Activated CD8-positive, alpha-beta memory T cell treated with anti-CD3 and anti-CD28 coated beads for 1 hour (primary cell): ENCODE data around the gene NDUFAB1.
"Not testable (repeated sequence)": the region's sequence is repeated elsewhere in the genome, so short reads cannot be mapped to it uniquely, and the experiment has no call there.

ENCODE experiments used
- DNase-seq, 2 donors: peaks; one replicate each; pipeline ENCODE4 v3.0.0-alpha.2; 2020; ENCODE audit warnings: low read depth in 1 of 2; ENCODE audit errors: extremely low read depth in 1 of 2

NDUFAB1 gene

DNA sequence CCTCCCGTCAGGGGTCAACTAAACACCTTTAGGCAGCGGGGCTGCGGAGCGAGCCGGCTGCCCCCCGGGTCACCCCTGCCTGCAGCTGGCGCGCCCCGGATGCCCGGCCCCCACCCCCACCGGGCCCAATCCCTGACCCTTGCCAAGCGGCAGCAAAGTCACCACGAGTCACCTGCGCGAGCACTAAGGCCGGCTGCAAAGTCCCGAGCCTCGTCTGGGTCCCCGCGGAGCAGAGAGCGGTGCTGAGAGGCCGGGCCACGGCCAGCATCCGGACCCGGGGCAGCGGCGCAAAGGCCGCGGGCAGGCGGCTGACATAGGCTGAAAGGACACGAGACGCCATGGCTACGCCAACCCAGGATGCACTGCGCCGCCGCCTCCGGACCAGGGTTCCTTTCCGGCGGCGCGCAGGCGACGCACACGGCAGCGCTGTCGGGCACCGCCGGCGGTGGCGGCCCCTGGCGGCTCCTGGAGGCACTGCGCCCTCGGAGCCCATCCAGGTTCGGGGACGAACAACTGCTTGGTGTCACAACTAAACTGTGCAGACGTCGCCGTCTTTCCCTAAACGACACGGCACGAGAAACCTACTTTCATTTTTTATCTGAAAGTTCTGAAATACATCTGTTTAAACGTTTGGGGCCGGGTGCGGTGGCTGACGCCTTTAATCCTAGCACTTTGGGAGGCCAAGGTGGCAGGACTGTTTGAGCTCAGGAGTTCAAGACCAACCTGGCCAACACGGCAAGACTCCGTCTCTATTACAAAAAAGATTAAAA is at the start of gene NDUFAB1:
NDUFAB1 (minus strand) TSS at position 366 of the 770 bp plus-strand sequence; CDS start at position 340, 26 bp downstream.
- DNase-seq: peak; percentile 58 to 88

DNA sequence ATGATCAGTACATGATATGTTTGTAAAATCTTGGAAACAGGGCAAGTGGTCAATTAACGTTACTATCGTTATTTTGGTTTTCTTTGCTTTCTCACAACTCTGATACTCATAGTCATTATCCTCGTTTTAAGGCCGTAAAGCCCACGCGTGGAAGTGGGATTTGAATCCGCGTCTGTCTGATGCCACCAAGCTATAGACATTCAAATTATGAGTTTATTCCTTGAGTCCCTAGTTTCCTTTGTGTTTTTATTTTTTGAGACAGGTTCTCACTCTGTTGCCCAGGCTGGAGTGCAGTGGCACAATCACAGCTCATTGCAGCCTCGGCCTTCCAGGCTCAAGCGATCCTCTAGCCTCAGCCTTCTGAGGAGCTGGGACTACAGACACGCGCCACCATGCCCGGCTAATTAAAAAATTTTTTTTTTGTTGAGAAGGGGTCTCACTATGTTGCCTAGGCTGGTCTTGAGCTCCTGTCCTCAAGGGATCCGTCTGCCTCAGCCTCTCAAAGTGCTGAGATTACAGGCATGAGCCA is 46.2 kb upstream of the NDUFAB1 start:
- no peak for DNase-seq

DNA sequence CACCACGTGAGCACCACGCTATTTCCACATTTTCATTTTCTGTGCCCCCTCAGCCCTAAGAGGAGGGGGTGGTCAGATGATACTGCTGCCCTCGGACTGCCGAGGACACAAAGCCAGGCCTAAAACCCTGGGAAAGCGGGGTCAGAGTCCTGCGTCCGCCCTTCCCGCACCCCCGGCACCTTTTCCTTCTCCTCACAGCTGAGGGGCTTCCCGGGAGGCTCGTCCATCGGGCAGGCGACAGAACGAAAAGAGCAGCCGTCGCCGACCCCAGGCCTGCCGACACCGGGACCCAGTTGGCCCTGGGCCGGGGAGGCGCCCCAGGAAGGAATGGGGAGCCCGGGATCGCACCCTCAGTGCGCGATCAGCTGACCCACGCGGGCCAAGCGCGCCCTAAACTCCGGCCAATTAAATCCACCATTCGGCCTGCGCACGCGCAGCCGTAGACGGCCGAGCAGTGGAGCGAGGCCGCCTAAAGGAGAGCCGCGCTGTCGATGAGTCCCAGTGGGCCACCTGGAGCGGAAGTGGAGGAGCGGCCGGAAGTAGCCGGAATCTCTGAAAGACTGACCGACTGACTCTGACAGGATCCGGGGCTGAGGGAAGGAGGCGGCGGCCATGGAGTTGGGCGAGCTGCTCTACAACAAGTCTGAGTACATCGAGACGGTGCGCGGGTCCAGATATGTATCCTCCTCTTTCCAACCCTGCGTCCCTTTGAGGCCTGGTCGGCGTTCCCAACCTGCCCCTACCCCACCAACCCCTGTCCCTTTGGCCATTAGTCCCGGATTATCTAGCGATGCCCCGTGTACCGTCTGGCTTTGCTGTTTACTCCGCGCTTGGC is 45.0 kb upstream of the NDUFAB1 start, which contains the start of the genes DCTN5 and PALB2:
DCTN5 (plus strand) TSS at position 536 of the 835 bp plus-strand sequence; CDS start at position 613, 77 bp downstream.
PALB2 (minus strand) TSS at position 380 of the 835 bp plus-strand sequence; CDS start at position 227, 153 bp downstream.
- peak; percentile 63 to 72 for DNase-seq

DNA sequence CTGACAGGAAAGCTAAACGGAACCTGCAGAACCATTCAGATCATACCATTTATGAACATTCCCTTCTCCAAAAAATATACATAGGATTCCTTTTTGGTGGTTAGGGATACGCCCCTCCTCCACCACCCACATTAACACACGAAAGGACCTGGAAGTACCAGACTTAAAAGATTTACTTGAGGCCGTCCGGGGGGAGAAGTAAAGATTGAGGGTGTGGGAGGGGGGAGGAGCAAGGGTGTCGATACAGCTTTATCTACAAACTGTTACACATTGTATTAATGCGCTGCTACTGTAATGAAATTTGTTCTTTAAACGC is 44.5 kb upstream of the NDUFAB1 start:
- no peak for DNase-seq

DNA sequence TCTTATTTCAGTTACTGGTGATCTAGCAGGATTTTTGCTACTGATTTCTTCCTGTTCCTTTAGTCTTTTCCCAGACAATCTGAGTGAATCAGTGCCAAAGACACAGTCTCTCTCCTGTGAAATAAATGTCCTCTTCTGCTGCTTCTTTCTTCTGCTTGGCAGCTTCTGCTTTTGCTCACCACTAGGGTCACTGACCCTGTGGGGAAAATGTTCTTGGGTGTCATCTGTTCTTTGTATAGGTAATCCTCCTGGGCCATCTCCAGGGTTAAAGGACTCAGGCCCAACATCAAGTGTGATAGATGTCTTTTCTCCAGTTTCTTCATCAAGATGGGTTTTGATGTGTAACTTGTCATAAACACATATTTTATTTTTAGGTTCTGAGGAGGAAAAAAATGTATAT is 39.8 kb upstream of the NDUFAB1 start:
- DNase-seq: no peak

DNA sequence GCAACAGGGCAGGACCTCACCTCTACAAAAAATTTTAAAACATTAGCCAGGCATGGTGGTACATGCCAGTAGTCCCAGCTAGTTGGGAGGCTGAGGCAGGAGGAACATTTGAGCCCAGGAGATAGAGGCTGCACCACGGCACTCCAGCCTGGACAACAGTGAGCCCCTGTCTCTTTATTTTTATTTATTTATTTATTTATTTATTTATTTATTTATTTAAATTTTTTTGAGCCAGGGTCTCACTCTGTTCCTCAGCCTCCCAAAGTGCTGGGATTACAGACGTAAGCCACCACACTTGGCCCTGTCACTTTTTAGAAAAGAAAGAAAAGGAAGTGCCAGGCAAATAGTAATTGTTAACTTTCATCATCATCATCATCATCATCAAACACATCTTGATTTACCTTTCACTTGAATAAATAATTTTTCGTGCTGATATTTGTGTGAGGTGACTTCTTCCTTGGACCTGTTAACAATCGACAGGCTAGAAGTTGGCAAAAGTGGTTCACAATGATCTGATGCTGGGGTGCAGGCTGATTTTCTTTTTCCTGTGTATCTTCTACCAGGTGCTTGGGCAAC is 38.4 kb upstream of the NDUFAB1 start:
- DNase-seq: no peak

DNA sequence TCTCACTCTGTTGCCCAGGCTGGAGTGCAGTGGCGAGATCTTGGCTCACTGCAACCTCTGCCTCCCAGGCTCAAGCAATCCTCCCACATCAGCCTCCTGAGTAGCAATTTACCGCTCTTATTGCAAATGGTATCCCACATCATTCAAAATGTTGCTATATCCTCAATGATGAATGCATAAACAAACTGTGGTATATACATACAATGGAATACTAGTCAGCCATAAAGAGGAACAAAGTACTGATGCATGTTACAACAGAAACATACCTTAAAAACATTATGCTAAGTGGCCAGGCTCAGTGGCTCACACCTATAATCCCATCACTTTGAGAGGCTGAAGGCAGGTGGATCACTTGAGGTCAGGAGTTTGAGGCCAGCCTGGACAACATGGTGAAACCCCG is 35.8 kb upstream of the NDUFAB1 start:
- not testable (repeated sequence) for DNase-seq

DNA sequence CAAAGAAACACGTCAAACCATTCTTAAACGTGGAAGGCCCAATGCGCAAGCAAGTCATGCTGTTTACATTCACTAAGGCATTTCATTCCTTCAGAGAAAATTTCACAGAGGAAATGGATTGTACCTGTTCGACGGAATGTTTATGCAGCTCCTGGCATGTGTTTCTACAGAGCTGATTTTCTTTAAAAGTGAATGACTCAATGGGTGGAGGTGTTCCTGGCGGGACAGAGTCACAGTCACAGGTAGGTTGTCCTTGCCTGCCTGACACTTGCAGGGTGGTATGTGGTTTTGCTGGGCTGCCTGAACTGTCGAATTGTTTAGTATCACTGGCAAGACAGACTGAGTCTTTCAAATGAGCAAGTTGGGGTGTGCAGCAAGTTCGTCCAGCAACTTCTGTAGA is 33.4 kb upstream of the NDUFAB1 start:
- DNase-seq: no peak

DNA sequence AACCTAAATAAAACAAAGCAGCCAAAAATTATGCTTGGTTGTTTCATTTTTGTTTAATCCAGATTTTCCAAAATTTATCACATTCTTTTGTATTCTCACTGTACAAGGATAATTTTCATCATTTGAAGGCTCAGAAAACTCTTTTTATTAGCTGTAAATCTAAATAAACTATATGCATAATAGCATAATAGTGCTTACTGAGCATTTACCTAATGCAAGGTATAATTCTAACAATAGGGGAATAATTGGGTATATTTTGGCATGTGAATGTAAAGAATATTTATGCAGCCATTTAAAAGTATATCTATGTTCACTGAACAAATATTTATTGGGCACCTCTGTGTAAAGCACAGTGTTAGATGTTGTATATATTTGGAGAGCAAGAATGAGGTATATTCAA is 28.0 kb upstream of the NDUFAB1 start:
- DNase-seq: no peak

DNA sequence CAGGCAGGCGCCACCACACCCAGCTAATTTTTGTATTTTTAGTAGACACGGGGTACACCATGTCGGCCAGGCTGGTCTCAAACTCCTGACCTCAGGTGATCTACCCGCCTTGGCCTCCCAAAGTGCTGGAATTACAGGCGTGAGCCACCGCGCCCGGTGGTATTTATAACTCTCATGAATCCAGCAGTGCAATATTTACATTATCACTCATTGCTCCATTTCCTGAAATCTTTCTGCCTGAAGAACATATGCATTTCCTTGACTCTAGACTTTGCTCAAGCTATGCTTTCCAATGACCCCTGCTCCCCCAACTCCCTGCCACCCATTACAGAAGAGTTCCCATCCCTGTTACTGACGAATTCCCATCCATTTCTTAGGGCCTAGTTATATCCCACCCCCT is 19.7 kb upstream of the NDUFAB1 start:
- DNase-seq: no peak

DNA sequence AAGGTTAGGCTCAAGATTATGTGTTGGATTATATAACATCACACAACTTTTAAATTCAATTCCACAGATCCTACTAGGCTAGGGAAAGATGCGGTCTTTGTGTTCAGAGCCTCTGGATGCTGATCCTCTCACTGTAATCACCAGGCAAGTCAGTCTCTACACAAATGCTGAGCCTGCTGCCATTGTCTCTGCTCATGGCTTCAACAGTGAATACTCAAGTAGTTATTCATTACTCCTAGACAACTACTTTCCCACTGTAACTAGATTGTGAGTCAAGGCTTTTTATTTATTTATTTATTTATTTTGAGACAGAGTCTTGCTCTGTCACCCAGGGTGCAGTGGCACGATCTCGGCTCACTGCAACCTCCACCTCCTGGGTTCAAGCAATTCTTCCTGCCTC is 15.8 kb upstream of the NDUFAB1 start:
- DNase-seq: no peak

DNA sequence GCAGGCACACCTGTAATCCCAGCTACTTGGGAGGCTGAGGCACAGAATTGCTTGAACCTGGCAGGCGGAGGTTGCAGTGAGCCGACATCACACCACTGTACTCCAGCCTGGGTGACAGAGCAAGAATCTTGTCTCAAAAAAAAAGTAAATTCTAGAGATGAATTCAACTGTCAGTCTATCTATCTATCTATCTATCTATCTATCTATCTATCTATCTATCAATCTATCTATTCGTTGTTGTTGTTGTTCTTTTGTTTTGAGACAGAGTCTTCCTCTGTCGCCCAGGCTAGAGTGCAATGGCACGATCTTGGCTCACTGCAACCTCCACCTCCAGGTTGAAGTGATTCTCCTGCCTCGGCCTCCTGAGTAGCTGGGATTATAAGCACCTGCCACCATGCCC is 14.8 kb upstream of the NDUFAB1 start:
- not testable (repeated sequence) for DNase-seq

DNA sequence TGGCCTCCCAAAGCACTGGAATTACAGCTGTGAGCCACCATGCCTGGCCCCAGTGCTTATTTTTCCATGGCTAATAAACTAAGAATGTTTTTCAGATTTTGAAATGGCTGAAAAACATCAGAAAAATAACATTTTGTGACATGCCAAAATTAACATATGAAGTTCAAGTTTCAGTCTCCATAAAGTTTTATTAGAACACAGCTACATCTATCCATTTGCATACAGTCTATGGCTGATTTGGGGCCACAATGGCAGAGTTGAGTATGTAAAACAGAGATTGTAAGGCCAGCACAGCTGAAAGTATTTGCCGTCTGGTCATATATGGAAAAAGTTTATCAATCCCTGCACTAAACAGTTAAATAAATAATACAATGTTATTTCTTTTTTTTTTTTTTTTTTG is 13.8 kb upstream of the NDUFAB1 start:
- DNase-seq: no peak

DNA sequence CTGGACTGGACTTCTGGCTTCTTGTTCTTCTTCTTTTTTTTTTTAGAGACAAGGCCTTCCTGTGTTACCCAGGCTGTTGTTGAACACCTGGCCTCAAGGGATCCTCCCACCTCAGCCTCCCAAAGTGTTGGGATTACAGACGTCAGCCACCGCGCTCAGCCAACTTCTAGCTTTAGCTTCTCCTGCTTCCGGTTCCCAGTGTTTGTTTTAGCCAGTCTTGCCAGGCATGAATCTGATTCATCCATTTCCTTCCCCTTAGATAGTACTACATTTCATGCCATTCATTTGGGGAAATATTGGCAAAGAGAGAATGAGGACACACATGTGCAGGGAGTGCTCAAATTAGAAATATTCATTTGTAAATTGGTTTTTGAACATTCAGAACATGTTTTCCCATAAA is 12.1 kb upstream of the NDUFAB1 start:
- no peak for DNase-seq

DNA sequence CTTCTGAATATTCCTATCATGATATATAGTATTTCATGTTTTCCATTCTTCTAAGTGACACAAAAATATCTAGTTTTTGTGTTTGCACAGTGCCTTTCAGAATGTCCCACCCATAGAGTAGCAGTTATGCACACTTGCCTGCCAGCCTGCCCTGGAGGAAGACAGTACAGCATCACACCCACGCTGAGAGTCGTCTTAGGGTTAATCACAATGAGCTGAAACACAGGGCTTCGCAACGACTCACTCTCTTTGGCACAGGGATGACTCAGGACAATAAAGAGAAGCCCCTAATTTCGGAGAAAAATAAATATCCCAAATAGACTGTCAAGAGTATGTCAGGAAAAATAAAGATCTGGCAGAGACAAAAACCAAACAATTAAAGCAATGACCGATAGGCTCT is 11.6 kb upstream of the NDUFAB1 start:
- DNase-seq: no peak

DNA sequence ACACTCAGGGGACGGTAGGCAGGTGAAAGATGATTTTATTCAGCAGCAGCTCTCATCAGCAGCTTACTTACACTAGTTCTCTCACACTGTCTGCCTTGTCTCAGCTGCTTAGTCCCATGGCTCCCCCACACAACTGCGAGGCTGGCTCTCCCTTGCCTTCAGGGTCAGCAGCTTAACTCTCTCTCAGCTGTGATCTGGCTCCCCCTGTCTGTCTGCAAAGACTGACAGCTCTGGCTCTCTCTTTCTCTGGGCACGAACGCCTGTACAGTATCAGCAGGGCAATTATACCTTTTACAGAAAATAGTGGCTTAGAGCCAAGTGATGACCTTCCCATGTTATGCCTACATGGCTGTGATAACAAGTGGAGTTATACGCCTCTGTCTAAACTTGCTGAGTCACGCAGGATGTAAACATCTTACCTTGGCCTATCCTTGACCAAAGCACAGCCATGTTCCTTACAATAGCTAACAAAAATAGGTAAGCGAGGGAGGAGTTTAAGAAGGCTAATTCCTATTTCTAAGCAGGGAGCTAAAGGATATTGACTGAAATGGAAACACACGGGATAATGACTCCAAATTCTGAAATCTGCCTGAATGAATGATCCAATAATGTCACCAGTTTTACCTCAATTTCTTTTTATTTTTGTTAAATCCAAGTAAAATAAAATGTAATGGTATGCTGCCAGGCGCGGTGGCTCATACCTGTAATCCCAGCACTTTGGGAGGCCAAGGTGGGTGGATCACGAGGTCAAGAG is 1.1 kb upstream of the NDUFAB1 start:
- no peak for DNase-seq

DNA sequence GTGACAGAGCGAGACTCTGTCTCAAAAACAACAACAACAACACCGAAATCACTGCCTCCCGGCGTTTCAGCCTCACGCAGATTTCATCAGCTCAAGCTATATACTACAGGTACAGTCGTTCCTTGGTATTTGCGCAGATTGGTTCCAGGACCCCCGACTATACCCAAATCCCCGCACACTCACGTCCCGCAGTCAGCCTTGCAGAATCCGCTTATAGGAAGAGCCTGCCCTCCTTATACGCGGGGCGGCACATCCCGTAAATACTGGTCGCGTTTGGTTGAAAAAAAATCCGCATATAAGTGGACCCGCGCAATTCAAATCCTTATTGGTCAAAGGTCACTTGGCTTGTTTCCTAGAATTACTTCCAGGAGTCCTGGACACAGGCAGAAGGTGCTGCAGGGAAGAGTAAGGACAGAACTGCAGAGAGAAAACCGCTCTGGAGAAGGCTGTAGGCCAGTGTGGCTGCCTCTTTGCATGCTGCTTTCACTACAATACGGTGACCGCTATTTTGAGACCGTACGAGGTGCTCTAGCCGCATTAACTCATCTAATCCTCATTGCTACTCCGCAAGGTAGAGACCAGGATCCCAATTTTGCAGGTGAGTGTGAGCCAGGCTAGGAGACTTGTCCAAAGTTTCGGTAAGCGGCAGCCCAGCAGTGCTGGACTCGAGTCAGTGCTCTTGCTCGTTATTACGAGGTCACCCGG is 718 bp downstream of the NDUFAB1 start:
- DNase-seq: no peak

DNA sequence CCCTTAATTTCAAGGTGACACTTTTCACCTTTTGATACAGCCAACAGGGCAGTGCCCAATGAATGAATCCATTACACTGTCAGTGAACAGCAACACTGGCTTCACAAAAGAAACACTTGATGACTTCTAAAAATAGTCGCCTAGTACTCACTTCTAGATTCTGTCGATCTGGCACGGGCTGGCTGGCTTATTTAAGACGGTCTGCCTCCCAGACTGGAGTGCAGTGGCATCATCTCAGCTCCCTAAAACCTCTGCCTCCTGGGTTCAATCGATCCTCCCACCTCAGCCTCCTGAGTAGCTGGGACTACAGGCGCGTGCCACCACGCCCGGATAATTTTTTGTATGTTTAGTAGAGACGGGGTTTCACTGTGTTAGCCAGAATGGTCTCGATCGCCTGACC is 1.9 kb downstream of the NDUFAB1 start:
- DNase-seq: no peak

DNA sequence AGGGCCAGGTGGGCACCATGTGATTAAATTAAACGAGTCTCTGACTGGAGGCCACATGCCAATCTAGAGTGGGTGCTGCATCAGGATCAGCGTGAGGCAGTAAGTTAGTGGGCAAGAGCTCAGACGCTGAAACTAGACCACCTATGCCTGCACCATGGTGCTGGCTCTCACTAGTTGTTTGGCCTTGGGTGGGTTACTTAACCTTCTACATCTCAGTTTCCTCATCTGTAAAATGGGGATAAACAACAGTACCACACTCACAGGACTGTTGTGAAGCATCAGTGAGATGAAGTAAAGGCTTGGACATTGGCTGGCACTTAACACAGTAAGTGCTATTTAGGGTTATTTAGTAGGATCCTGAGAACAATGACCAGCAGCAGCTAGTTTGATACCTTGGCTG is 5.9 kb downstream of the NDUFAB1 start:
- DNase-seq: no peak

DNA sequence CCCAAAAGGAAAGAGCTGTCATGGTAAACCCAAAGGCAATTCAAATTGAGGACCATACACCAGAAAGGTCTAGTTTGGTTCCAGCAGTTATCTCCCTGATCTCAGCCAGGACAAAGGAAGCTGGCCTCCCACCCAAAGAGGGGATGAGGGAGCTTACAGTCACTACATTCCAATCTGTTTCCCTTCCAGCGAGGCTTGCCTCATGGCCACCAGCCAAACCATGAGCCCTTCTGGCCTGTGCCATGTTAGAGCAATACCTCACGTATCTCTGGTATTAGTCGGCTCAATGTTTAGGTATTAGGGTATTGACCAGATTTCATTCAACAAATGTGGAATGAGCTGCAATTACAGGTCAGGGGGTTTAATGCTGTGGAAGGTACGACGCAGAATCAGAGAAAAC is 8.4 kb downstream of the NDUFAB1 start:
- no peak for DNase-seq
